Testis (tissue), 2 donors: ENCODE data around the gene SMPDL3A.

Source experiments
- POLR2A ChIP-seq: fragments of 450-650 bp; IDR thresholded peaks from one replicate; pipeline ENCODE4 v1.6.1; 2017; ENCODE audit warnings: antibody characterized with exemption, mild to moderate bottlenecking, moderate library complexity
- TF ChIP-seq, protein P1 (sequence below), 3 experiments: fragments of 450-650 bp in 2 of 3; fragments of 200-600 bp in 1 of 3; sonication (generic) in 1 of 3; IDR thresholded peaks; one replicate each; pipeline ENCODE4 v1.5.1; 2016 to 2019; ENCODE audit warnings: antibody characterized with exemption in 3 of 3, mild to moderate bottlenecking in 2 of 3, moderate library complexity in 1 of 3

DNA sequence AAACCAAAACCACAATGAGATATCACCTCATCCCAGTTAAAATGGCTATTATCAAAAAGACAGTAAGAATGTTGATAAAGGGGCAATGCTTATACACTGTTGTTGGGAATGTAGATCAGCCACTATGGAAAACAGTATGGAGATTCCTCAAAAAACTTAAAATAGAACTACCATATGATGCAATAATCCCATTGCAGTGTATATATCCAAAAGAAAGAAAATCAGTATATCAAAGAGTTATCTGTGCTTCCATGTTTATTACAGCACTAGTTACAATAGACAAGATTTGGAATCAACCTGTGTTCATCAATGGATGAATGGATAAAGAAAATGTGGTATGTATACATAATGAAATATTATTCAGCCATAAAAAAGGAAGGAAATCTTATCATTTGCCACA is 13.1 kb upstream of the SMPDL3A start:
- TF ChIP-seq, protein P1, sequence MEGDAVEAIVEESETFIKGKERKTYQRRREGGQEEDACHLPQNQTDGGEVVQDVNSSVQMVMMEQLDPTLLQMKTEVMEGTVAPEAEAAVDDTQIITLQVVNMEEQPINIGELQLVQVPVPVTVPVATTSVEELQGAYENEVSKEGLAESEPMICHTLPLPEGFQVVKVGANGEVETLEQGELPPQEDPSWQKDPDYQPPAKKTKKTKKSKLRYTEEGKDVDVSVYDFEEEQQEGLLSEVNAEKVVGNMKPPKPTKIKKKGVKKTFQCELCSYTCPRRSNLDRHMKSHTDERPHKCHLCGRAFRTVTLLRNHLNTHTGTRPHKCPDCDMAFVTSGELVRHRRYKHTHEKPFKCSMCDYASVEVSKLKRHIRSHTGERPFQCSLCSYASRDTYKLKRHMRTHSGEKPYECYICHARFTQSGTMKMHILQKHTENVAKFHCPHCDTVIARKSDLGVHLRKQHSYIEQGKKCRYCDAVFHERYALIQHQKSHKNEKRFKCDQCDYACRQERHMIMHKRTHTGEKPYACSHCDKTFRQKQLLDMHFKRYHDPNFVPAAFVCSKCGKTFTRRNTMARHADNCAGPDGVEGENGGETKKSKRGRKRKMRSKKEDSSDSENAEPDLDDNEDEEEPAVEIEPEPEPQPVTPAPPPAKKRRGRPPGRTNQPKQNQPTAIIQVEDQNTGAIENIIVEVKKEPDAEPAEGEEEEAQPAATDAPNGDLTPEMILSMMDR (IDR thresholded peaks at IDR 0.05) = no peak
- TF ChIP-seq POLR2A = no peak
